PC-9 (cell line): ENCODE results near the gene C16orf86. TPM values are rescaled to one million over a fixed set of nuclear protein-coding genes. Genes with fewer than 3 reads are reported as not detected.
A peak's percentile ranks its signal among the peaks of the same experiment; 100 is the strongest.

Source experiments
- BruUV-seq: library from RNA; stranded (reverse); fragments of 400-500 nt; replicated peaks from 2 replicates; lab custom pipeline; 2021; lab: Mats Ljungman, UMichigan
- CTCF ChIA-PET: fragments of 300-600 bp; sonication (Branson Sonifier 250); formaldehyde crosslinking; loops from one replicate; lab custom pipeline; 2022; ENCODE audit warnings: antibody characterized with exemption; lab: Charles Lee
- POLR2A ChIA-PET: fragments of 300-600 bp; sonication (Branson Sonifier 250); formaldehyde crosslinking; loops from one replicate; lab custom pipeline; 2022; ENCODE audit warnings: antibody characterized with exemption; ENCODE audit not compliant: unreplicated experiment; lab: Charles Lee
- DNase-seq, 2 experiments: peaks; one replicate each; pipeline versions ENCODE4 v3.0.0 to v3.0.0-alpha.2; 2015 to 2022; ENCODE audit warnings: mixed read lengths in 1 of 2
- H2AFZ ChIP-seq: fragments of 200-600 bp; sonication (generic); 2 replicates; pipeline ENCODE4 v1.8.1; 2017; ENCODE audit warnings: antibody characterized with exemption
- H3F3A ChIP-seq: fragments of 200-600 bp; sonication (generic); 2 replicates; pipeline ENCODE4 v1.8.1; 2017; ENCODE audit warnings: antibody characterized with exemption, mild to moderate bottlenecking, low read depth; ENCODE audit not compliant: insufficient read depth
- H3K27ac ChIP-seq: fragments of 200-600 bp; sonication (generic); 2 replicates; pipeline ENCODE4 v1.6.1; 2016; ENCODE audit warnings: mixed run types
- H3K27me3 ChIP-seq: fragments of 200-600 bp; sonication (generic); 2 replicates; pipeline ENCODE4 v1.6.1; 2016; ENCODE audit warnings: low read depth, mixed run types; ENCODE audit not compliant: insufficient read depth
- H3K36me3 ChIP-seq: fragments of 200-600 bp; sonication (generic); 2 replicates; pipeline ENCODE4 v1.6.1; 2016; ENCODE audit warnings: low read depth, mixed run types
- H3K4me1 ChIP-seq: fragments of 200-600 bp; sonication (generic); replicated peaks from 2 replicates; pipeline ENCODE4 v1.6.1; 2016; ENCODE audit warnings: mixed run types; ENCODE audit not compliant: insufficient read depth
- H3K4me2 ChIP-seq: fragments of 200-600 bp; sonication (generic); 2 replicates; pipeline ENCODE4 v1.6.1; 2017; ENCODE audit warnings: mixed run types
- H3K4me3 ChIP-seq: fragments of 200-600 bp; sonication (generic); 2 replicates; pipeline ENCODE4 v1.6.1; 2016; ENCODE audit warnings: mixed run types
- H3K79me2 ChIP-seq: fragments of 200-600 bp; sonication (generic); 2 replicates; pipeline ENCODE4 v1.6.1; 2017; ENCODE audit warnings: low read depth, mixed run types
- H3K9me2 ChIP-seq: fragments of 200-600 bp; sonication (generic); 2 replicates; pipeline ENCODE4 v1.8.1; 2017; ENCODE audit warnings: mild to moderate bottlenecking; ENCODE audit not compliant: insufficient read depth
- H3K9me3 ChIP-seq: fragments of 200-600 bp; sonication (generic); 2 replicates; pipeline ENCODE4 v1.8.1; 2016; ENCODE audit warnings: low read depth; ENCODE audit not compliant: insufficient read depth
- H4K20me1 ChIP-seq: fragments of 200-600 bp; sonication (generic); 2 replicates; pipeline ENCODE4 v1.8.1; 2017; ENCODE audit not compliant: insufficient read depth
- CTCF ChIP-seq: fragments of 200-600 bp; sonication (generic); conservative IDR thresholded peaks from 2 replicates; pipeline ENCODE4 v1.6.1; 2017; ENCODE audit warnings: mixed run types, antibody characterized with exemption, mild to moderate bottlenecking, moderate library complexity
- EZH2 ChIP-seq: fragments of 200-600 bp; sonication (generic); IDR thresholded peaks from 2 replicates; pipeline ENCODE4 v1.8.0; 2017; ENCODE audit warnings: antibody characterized with exemption, low read depth
- intact Hi-C: fragments of 100-400 bp; cut with micrococcal nuclease; formaldehyde crosslinking; loops from one replicate; pipeline ENCODE4 v1.10.0; 2022; ENCODE audit not compliant: unreplicated experiment
- total RNA-seq: library from RNA; stranded (reverse); gene quantifications from 2 replicates; pipeline ENCODE4 v1.2.3, GENCODE V29; 2021

Gene C16orf86
- total RNA-seq, 1 experiment from 2014 or later: 0.46 TPM

DNA sequence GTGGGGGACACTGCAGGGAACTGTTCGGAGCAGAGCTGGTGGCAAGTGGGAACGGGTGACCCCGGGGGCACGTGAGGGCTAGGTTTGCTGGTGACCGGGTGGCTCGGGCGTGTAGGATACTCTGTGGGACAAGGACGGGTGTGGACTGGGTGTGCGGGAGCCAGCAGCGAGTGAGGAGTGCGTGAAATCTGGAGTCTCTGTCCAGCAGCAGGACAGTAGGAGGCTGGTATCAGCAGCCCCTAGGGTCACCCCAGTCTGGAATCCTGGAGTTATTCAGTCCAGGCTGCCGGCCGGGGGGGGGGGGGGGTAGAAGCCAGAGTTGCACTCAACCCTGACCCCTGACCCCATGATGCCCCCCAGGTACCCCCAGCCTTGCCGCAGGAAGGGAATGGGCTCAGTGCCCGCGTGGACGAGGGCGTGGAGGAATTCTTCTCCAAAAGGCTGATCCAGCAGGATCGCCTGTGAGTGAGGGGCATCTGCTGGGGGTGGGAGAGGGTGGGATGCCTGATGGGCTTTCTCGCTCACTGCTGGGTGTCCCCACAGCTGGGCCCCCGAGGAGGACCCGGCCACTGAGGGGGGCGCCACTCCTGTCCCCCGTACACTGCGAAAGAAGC lies 12.7 kb upstream of the C16orf86 start:
- POLR2A ChIA-PET: no interaction called here
- Histone ChIP-seq H2AFZ (no peak overlapping the region), H3K4me2 (peak overlapping the region; percentile 77; the same call in 1 of the 2 replicates), H3K27me3 (peaks cover 38% of the 10 kb centered on the region), H3K9me3 (no peaks in the 10 kb centered on the region), H3K4me3 (peak overlapping the region; percentile 45; the same call in 1 of the 2 replicates), H3K27ac (no peak overlapping the region), H3K79me2 (no peaks in the 10 kb centered on the region), H3K4me1 (peaks cover 7% of the 10 kb centered on the region; the same call in 1 of the 2 replicates), H3F3A (no peaks in the 10 kb centered on the region), H3K9me2 (no peaks in the 10 kb centered on the region), H4K20me1 (no peaks in the 10 kb centered on the region), H3K36me3 (no peaks in the 10 kb centered on the region)
- DNase-seq: no peak
- BruUV-seq: no TSS peak
- TF ChIP-seq CTCF (no peak), EZH2 (no peak)
- intact Hi-C loops: no loop called here
- CTCF ChIA-PET: interaction anchor here (0.5 to 0.6 kb wide), 2 partner anchors 30 to 63 kb away, joined by 4 read pairs; no protein-coding TSS in a partner anchor

- Histone ChIP-seq H3F3A (no peaks in the 10 kb centered on the region), H3K9me3 (no peaks in the 10 kb centered on the region), H3K4me3 (no peak overlapping the region), H3K4me1 (peaks cover 12% of the 10 kb centered on the region), H3K27ac (no peak overlapping the region), H3K27me3 (peaks cover 38% of the 10 kb centered on the region), H3K79me2 (peaks cover 5% of the 10 kb centered on the region), H3K36me3 (no peaks in the 10 kb centered on the region), H2AFZ (no peak overlapping the region), H4K20me1 (no peaks in the 10 kb centered on the region), H3K9me2 (no peaks in the 10 kb centered on the region), H3K4me2 (no peak overlapping the region)
- BruUV-seq: no TSS peak
- POLR2A ChIA-PET: no interaction called here
- no peak for DNase-seq
- TF ChIP-seq CTCF: no peak
- TF ChIP-seq EZH2: no peak
- intact Hi-C loops: no loop called here
- CTCF ChIA-PET: interaction anchor here (0.5 to 0.6 kb wide), 2 partner anchors 31 to 64 kb away, joined by 4 read pairs; no protein-coding TSS in a partner anchor
Observed at GRCh38 chr16:67654403-67654911, 12.2 kb upstream of the C16orf86 start.

DNA sequence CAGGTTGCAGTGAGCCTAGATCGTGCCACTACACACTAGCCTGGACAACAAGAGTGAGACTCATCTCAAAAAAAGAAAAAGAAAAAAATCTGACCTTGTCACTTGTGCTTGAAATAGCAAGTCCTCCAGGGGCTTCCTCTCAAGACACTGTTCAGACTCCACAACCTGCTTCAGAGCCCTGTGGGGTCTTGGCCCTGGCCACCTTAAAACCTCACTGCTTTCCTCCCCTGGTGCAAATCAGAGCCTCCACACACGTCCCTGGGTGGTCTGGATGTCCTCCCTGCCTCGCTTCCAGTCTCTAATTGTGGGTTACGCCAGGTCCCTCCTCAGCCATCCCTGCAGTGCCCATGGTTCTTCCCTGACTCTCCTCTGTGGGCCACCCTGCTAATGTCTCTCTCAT lies 11.3 kb upstream of the C16orf86 start:
- no TSS peak for BruUV-seq
- peaks cover 2% of the 10 kb centered on the region for H3F3A ChIP-seq
- no peaks in the 10 kb centered on the region for H3K9me2 ChIP-seq
- peaks cover 35% of the 10 kb centered on the region for H3K27me3 ChIP-seq
- no peak overlapping the region for H3K4me2 ChIP-seq
- TF ChIP-seq CTCF (no peak), EZH2 (no peak)
- H4K20me1 ChIP-seq: no peaks in the 10 kb centered on the region
- intact Hi-C loops: no loop called here
- POLR2A ChIA-PET: no interaction called here
- CTCF ChIA-PET: no interaction called here
- no peak for DNase-seq
- H2AFZ ChIP-seq: no peak overlapping the region
- no peaks in the 10 kb centered on the region for H3K36me3 ChIP-seq
- no peak overlapping the region for H3K27ac ChIP-seq
- no peak overlapping the region for H3K4me3 ChIP-seq
- H3K9me3 ChIP-seq: no peaks in the 10 kb centered on the region
- peaks cover 8% of the 10 kb centered on the region for H3K79me2 ChIP-seq
- peaks cover 12% of the 10 kb centered on the region for H3K4me1 ChIP-seq
